ENCODE data around the gene GALR1. TPM values are rescaled to one million over a fixed set of nuclear protein-coding genes. Genes with fewer than 3 reads are reported as not detected.

GALR1 gene
- total and polyA plus RNA-seq, 10 donors: not detected

- Histone ChIP-seq H3K4me3 (no peak overlapping the region), H3K9me3 (no peaks in the 10 kb centered on the region), H3K27ac (no peak overlapping the region), H3K27me3 (replicated peaks in 1 of 7) (no peaks in the 10 kb centered on the region), H3K36me3 (no peaks in the 10 kb centered on the region), H3K4me1 (peaks cover 0 to 4% (median 0%) of the 10 kb centered on the region in 6 donors)
- WGBS, 5 donors: 81 to 91% (median 83%) methylated on average over 3 of the region's 3 CpGs
- DNase-seq: no peak
- intact Hi-C loops (cut with DNase I; ENCODE audit: low total_unique reads): no loop called here
- TF ChIP-seq POLR2AphosphoS5 (IDR thresholded peaks at IDR 0.05): no peak
- no peak for TF ChIP-seq CTCF (IDR thresholded peaks at IDR 0.05 in 8 of 11, conservative IDR thresholded peaks at IDR 0.05 in 3 of 11)
- no peak for TF ChIP-seq POLR2A (IDR thresholded peaks at IDR 0.05)
These were observed 28.9 kb upstream of the GALR1 start for GRCh38 chr18:77220726-77221125.

- peaks cover 0 to 7% (median 0%) of the 10 kb centered on the region in 7 donors for H3K27me3 ChIP-seq (replicated peaks in 1 of 7)
These were observed 27.2 kb upstream of the GALR1 start for GRCh38 chr18:77222464-77222863.

GRCh38 chr18:77223221-77223639 lies 26.4 kb upstream of the GALR1 start:
- WGBS, 5 donors: 61 to 90% (median 78%) methylated on average over 5 of the region's 5 CpGs
- Histone ChIP-seq H3K4me1 (peaks cover 0 to 4% (median 0%) of the 10 kb centered on the region in 6 donors), H3K36me3 (no peaks in the 10 kb centered on the region), H3K4me3 (no peak overlapping the region), H3K27me3 (replicated peaks in 1 of 7) (peaks cover 0 to 13% (median 0%) of the 10 kb centered on the region in 7 donors), H3K27ac (no peak overlapping the region), H3K9me3 (no peaks in the 10 kb centered on the region)
- no peak for TF ChIP-seq POLR2A (IDR thresholded peaks at IDR 0.05)
- TF ChIP-seq CTCF (IDR thresholded peaks at IDR 0.05 in 8 of 11, conservative IDR thresholded peaks at IDR 0.05 in 3 of 11): no peak
- TF ChIP-seq POLR2AphosphoS5 (IDR thresholded peaks at IDR 0.05): no peak
- intact Hi-C loops (cut with DNase I; ENCODE audit: low total_unique reads): no loop called here
- no peak for DNase-seq

More at GRCh38 chr18:77222464-77222863, 27.2 kb upstream of the GALR1 start:
- Histone ChIP-seq H3K4me3 (no peak overlapping the region), H3K36me3 (no peaks in the 10 kb centered on the region), H3K27ac (no peak overlapping the region), H3K4me1 (peaks cover 0 to 4% (median 0%) of the 10 kb centered on the region in 6 donors), H3K9me3 (no peaks in the 10 kb centered on the region)
- intact Hi-C loops (cut with DNase I; ENCODE audit: low total_unique reads): no loop called here
- no peak for DNase-seq
- no peak for TF ChIP-seq POLR2A (IDR thresholded peaks at IDR 0.05)
- TF ChIP-seq CTCF (IDR thresholded peaks at IDR 0.05 in 8 of 11, conservative IDR thresholded peaks at IDR 0.05 in 3 of 11): no peak
- TF ChIP-seq POLR2AphosphoS5 (IDR thresholded peaks at IDR 0.05): no peak
- 61 to 89% (median 71%) methylated on average over 3 of the region's 3 CpGs for WGBS, 5 donors

GRCh38 chr18:77223653-77224052 lies 26.0 kb upstream of the GALR1 start:
- Histone ChIP-seq H3K36me3 (no peaks in the 10 kb centered on the region), H3K4me1 (peaks cover 0 to under 1% (median 0%) of the 10 kb centered on the region in 6 donors), H3K27ac (no peak overlapping the region), H3K27me3 (replicated peaks in 1 of 7) (peaks cover 0 to 13% (median 0%) of the 10 kb centered on the region in 7 donors), H3K4me3 (no peak overlapping the region), H3K9me3 (no peaks in the 10 kb centered on the region)
- 51 to 86% (median 71%) methylated on average over 2 of the region's 2 CpGs for WGBS, 5 donors
- no peak for DNase-seq
- intact Hi-C loops (cut with DNase I; ENCODE audit: low total_unique reads): no loop called here
- TF ChIP-seq CTCF (IDR thresholded peaks at IDR 0.05 in 8 of 11, conservative IDR thresholded peaks at IDR 0.05 in 3 of 11) (no peak), POLR2A (IDR thresholded peaks at IDR 0.05) (no peak), POLR2AphosphoS5 (IDR thresholded peaks at IDR 0.05) (no peak)

Measured in spleen (tissue), 11 donors.